Suprapubic skin (tissue), 4 donors: ENCODE results near the gene SHLD1.

Experiments
- EP300 ChIP-seq: sonication (generic); formaldehyde crosslinking; IDR thresholded peaks from one replicate; pipeline ENCODE4 v1.6.1; 2017; ENCODE audit warnings: antibody characterized with exemption
- POLR2AphosphoS5 ChIP-seq, 3 donors: sonication (generic); formaldehyde crosslinking; IDR thresholded peaks; one replicate each; pipeline ENCODE4 v1.6.1; 2017; ENCODE audit warnings: antibody characterized with exemption in 3 of 3
- TF ChIP-seq, protein P1 (sequence below), 2 donors: fragments of 200-600 bp in 1 of 2; fragments of 450-650 bp in 1 of 2; sonication (generic) in 1 of 2; IDR thresholded peaks; one replicate each; pipeline ENCODE4 v1.5.1; 2016 to 2019; ENCODE audit warnings: antibody characterized with exemption in 2 of 2, mild to moderate bottlenecking in 1 of 2, moderate library complexity in 1 of 2

DNA sequence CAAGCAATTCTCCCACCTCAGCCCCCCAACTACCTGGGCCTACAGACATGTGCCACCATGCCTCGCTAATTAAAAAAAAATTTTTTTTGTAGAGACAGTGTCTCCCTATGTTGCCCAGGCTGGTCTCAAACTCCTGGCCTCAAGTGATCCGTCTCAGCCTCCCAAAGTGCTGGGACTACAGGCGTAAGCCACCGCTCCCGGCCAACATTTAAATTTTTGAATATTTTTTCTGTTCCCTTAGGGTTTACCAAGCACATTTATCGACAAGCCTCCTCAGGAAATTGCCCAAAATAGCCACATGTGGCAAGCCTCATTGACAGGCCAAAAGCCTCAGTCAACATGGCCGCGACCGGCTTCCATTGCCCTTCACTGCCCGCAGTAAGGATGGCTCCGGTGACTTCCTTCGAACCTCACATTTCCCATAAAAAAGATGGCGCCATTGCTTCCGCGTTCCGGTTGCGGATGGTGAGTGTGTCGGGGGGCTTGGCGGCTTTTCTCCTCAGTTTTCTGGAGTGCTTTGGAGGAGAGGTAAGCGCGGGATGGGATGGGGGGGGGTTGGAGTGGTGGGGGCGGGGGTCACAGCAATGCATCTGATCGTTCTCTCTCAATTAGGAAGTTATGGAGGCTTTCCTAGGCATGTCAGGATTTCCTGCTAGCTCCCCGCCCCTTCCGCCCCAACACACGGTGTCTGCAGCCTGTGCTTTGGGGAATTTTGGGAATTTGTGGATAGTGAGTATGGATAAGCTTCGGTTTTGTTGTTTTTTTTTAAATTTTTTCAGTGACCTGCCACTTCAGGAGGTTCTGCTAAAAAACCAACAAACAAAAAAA is at the start of gene SHLD1:
- TF ChIP-seq POLR2AphosphoS5 (IDR thresholded peaks at IDR 0.05) (peak in 2 of 3 donors; percentile 33 to 46), EP300 (no peak)
- TF ChIP-seq, protein P1, sequence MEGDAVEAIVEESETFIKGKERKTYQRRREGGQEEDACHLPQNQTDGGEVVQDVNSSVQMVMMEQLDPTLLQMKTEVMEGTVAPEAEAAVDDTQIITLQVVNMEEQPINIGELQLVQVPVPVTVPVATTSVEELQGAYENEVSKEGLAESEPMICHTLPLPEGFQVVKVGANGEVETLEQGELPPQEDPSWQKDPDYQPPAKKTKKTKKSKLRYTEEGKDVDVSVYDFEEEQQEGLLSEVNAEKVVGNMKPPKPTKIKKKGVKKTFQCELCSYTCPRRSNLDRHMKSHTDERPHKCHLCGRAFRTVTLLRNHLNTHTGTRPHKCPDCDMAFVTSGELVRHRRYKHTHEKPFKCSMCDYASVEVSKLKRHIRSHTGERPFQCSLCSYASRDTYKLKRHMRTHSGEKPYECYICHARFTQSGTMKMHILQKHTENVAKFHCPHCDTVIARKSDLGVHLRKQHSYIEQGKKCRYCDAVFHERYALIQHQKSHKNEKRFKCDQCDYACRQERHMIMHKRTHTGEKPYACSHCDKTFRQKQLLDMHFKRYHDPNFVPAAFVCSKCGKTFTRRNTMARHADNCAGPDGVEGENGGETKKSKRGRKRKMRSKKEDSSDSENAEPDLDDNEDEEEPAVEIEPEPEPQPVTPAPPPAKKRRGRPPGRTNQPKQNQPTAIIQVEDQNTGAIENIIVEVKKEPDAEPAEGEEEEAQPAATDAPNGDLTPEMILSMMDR (IDR thresholded peaks at IDR 0.05) = no peak
